Chondrocyte (in vitro differentiated cells): ENCODE results near the gene EN2. TPM values are rescaled to one million over a fixed set of nuclear protein-coding genes. Genes with fewer than 3 reads are reported as not detected.

Experiments used
- DNase-seq: peaks from one replicate; pipeline ENCODE4 v3.0.0; 2021; ENCODE audit warnings: mixed read lengths, low spot score
- H3K27ac Mint-ChIP-seq: one replicate; pipeline ENCODE4 v1.8.0; 2021; ENCODE audit warnings: mild to moderate bottlenecking, moderate library complexity, mixed read lengths; ENCODE audit not compliant: unreplicated experiment
- H3K27me3 Mint-ChIP-seq: 2 replicates; pipeline ENCODE4 v1.8.0; 2021; ENCODE audit warnings: low read depth, mixed read lengths
- H3K36me3 Mint-ChIP-seq: 2 replicates; pipeline ENCODE4 v1.8.0; 2021; ENCODE audit warnings: low read depth, mixed read lengths
- H3K4me1 Mint-ChIP-seq: 2 replicates; pipeline ENCODE4 v1.8.0; 2021; ENCODE audit warnings: low read depth, mild to moderate bottlenecking, mixed read lengths
- H3K4me3 Mint-ChIP-seq: one replicate; pipeline ENCODE4 v1.8.0; 2021; ENCODE audit warnings: mild to moderate bottlenecking, moderate library complexity, mixed read lengths; ENCODE audit not compliant: unreplicated experiment
- H3K9me3 Mint-ChIP-seq: 2 replicates; pipeline ENCODE4 v1.8.0; 2021; ENCODE audit warnings: low read depth, mixed read lengths
- CTCF ChIP-seq: fragments of 200-600 bp; sonication (generic); IDR thresholded peaks from 2 replicates; pipeline ENCODE4 v1.5.0; 2021; ENCODE audit warnings: antibody characterized with exemption, mild to moderate bottlenecking, moderate library complexity
- total RNA-seq: library from RNA; stranded (reverse); gene quantifications from 3 replicates; pipeline ENCODE4 v1.2.1, GENCODE V29; 2021

The EN2 gene
- total RNA-seq, 1 donor from 2014 or later = 0.15 TPM

DNA sequence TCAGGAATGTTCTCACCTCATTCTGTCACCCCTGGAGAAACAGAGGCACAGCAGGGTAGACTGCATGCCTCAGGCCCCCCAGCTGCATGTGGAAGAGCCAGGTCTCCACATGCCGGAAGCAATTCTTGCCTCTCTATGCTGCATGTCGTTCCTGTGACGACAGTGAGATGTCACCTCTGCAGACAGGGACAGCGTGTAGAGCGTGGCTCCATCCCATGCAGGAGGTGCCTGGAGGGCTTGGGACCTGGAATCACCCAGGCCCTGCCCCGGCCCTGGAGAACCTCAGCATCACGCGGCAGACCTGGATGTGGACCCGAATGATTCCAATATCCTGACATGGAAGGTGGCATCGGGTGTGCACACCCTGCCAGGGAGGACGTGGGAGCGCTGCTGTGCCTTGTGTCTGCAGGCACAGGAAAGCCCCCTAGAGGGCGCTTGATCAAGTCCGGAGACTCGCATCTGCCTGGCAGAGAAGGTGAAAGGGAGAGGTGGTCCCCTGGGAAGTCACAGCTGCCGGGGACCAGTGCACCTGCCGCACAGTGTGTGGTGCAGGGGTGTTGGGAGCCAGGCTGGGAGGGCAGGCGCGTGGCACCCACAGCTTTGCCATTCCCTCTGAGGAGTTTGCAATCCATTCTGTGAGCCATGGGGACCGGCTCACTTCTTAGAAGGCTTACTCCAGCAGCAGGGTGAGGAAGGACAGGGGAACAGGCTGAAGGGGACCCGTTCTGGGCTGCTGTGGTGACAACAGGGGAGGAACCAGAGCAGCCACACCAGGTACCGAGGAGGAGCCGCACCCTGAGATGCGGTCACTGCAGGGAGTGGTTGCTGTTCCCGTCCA is 45.3 kb upstream of the EN2 start:
- Mint-ChIP-seq H3K36me3 (peaks cover 2% of the 10 kb centered on the region), H3K9me3 (no peaks in the 10 kb centered on the region), H3K4me3 (no peak overlapping the region), H3K27me3 (peaks cover 26% of the 10 kb centered on the region), H3K27ac (no peak overlapping the region), H3K4me1 (peaks cover 5% of the 10 kb centered on the region)
- no peak for DNase-seq
- TF ChIP-seq CTCF = peak; percentile 76

- Mint-ChIP-seq H3K9me3 (no peaks in the 10 kb centered on the region), H3K27me3 (peaks cover 29% of the 10 kb centered on the region), H3K36me3 (peaks cover under 1% of the 10 kb centered on the region), H3K27ac (no peak overlapping the region), H3K4me3 (no peak overlapping the region), H3K4me1 (no peaks in the 10 kb centered on the region)
- no peak for TF ChIP-seq CTCF
- no peak for DNase-seq
Measured at GRCh38 chr7:155414547-155415492, 43.1 kb upstream of the EN2 start.

GRCh38 chr7:155416646-155417380 is 41.1 kb upstream of the EN2 start:
- no peak for TF ChIP-seq CTCF
- no peaks in the 10 kb centered on the region for H3K4me1 Mint-ChIP-seq
- no peak for DNase-seq
- H3K36me3 Mint-ChIP-seq = no peaks in the 10 kb centered on the region
- peaks cover 42% of the 10 kb centered on the region for H3K27me3 Mint-ChIP-seq
- H3K4me3 Mint-ChIP-seq = no peak overlapping the region
- no peaks in the 10 kb centered on the region for H3K9me3 Mint-ChIP-seq
- no peak overlapping the region for H3K27ac Mint-ChIP-seq

- no peak for TF ChIP-seq CTCF
- H3K27me3 Mint-ChIP-seq = peaks cover 37% of the 10 kb centered on the region
- H3K4me1 Mint-ChIP-seq = no peaks in the 10 kb centered on the region
- no peak overlapping the region for H3K4me3 Mint-ChIP-seq
- no peak overlapping the region for H3K27ac Mint-ChIP-seq
- H3K9me3 Mint-ChIP-seq = no peaks in the 10 kb centered on the region
- no peaks in the 10 kb centered on the region for H3K36me3 Mint-ChIP-seq
- no peak for DNase-seq
Measured at GRCh38 chr7:155418304-155418703, 39.6 kb upstream of the EN2 start.
